HL-60/S4 (cell line): ENCODE results near the gene CDYL2.

ENCODE experiments used
- in situ Hi-C: fragments of 300-500 bp; cut with MboI; formaldehyde crosslinking; loops from 2 replicates; pipeline ENCODE4 v1.14.3; 2022; ENCODE audit warnings: low sequenced_read_pairs

Gene CDYL2

GRCh38 chr16:80711406-80711805 lies 93.0 kb downstream of the CDYL2 start:
- in situ Hi-C loops = no loop called here

- in situ Hi-C loops = no loop called here
Measured at GRCh38 chr16:80710918-80711317, 93.5 kb downstream of the CDYL2 start.

- in situ Hi-C loops = no loop called here
Measured at GRCh38 chr16:80708823-80709222, 95.6 kb downstream of the CDYL2 start.

GRCh38 chr16:80707686-80708085 lies 96.7 kb downstream of the CDYL2 start:
- in situ Hi-C loops = no loop called here

- in situ Hi-C loops = no loop called here
Measured at GRCh38 chr16:80705596-80705995, 98.8 kb downstream of the CDYL2 start.

GRCh38 chr16:80704751-80705505 lies 99.5 kb downstream of the CDYL2 start:
- in situ Hi-C loops = no loop called here

- in situ Hi-C loops = no loop called here
Measured at GRCh38 chr16:80703131-80704071, 101.0 kb downstream of the CDYL2 start.

GRCh38 chr16:80702696-80703095 lies 101.7 kb downstream of the CDYL2 start:
- in situ Hi-C loops = no loop called here

- in situ Hi-C loops = no loop called here
Measured at GRCh38 chr16:80700558-80700957, 103.8 kb downstream of the CDYL2 start.

- in situ Hi-C loops = no loop called here
Measured at GRCh38 chr16:80695020-80695419, 109.4 kb downstream of the CDYL2 start.

- in situ Hi-C loops = no loop called here
Measured at GRCh38 chr16:80693553-80693952, 110.8 kb downstream of the CDYL2 start.

- in situ Hi-C loops = no loop called here
Measured at GRCh38 chr16:80692270-80692669, 112.1 kb downstream of the CDYL2 start.

- in situ Hi-C loops = no loop called here
Measured at GRCh38 chr16:80691111-80691741, 113.2 kb downstream of the CDYL2 start.

- in situ Hi-C loops = no loop called here
Measured at GRCh38 chr16:80689487-80689886, 114.9 kb downstream of the CDYL2 start.

- in situ Hi-C loops = no loop called here
Measured at GRCh38 chr16:80687606-80688005, 116.8 kb downstream of the CDYL2 start.

- in situ Hi-C loops = no loop called here
Measured at GRCh38 chr16:80684906-80685305, 119.5 kb downstream of the CDYL2 start.

- in situ Hi-C loops = no loop called here
Measured at GRCh38 chr16:80684136-80684765, 120.1 kb downstream of the CDYL2 start.

- in situ Hi-C loops = no loop called here
Measured at GRCh38 chr16:80683646-80684045, 120.8 kb downstream of the CDYL2 start.

GRCh38 chr16:80682421-80683070 lies 121.9 kb downstream of the CDYL2 start:
- in situ Hi-C loops = no loop called here

- in situ Hi-C loops = no loop called here
Measured at GRCh38 chr16:80681436-80681835, 123.0 kb downstream of the CDYL2 start.
